Epithelial cell of prostate (primary cell): Measurements from ENCODE around the gene TMEM150A.
"Not testable (repeated sequence)": the region's sequence is repeated elsewhere in the genome, so short reads cannot be mapped to it uniquely, and the experiment has no call there.

Experiments
- DNase-seq: peaks from one replicate; pipeline ENCODE4 v3.0.0-alpha.2; 2011; ENCODE audit warnings: low read depth, low spot score
- H3K27ac ChIP-seq: fragments of 450-650 bp; 2 replicates; pipeline ENCODE4 v1.5.1; 2017; ENCODE audit warnings: mild to moderate bottlenecking

TMEM150A gene

GRCh38 chr2:85577386-85578242, 24.9 kb downstream of the TMEM150A start, which contains the start of gene VAMP8:
Gene VAMP8 (plus strand): TSS chr2:85577586. CDS start chr2:85577647, 61 bp downstream.
- H3K27ac ChIP-seq: peak within 1 kb of the TSS; percentile 83
- DNase-seq: no peak

- H3K27ac ChIP-seq: peak overlapping the region; percentile 83
- DNase-seq: no peak
These were observed 25.5 kb downstream of the TMEM150A start for GRCh38 chr2:85577063-85577385.

GRCh38 chr2:85575739-85576138, 26.8 kb downstream of the TMEM150A start:
- no peak overlapping the region for H3K27ac ChIP-seq
- no peak for DNase-seq

DNA sequence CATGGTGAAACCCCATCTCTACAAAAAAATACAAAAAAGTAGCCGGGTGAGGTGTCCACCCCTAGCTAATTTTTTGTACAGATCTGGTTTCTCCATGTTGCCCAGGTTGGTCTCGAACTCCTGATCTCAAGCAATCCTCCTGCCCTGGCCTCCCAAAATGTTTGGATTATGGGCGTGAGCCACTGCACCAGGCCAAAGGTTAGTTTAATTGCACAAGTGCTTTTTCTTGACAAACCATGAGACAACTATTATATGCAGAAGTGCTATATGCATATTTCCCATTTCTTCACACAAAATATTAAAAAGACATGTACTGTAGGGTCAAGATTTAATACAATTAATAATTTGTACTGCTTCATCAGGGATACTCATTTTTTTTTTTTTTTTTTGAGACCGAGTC, 36.2 kb downstream of the TMEM150A start:
- DNase-seq: no peak
- no peak overlapping the region for H3K27ac ChIP-seq

GRCh38 chr2:85564144-85564563, 38.3 kb downstream of the TMEM150A start:
- H3K27ac ChIP-seq: no peak overlapping the region
- no peak for DNase-seq

DNA sequence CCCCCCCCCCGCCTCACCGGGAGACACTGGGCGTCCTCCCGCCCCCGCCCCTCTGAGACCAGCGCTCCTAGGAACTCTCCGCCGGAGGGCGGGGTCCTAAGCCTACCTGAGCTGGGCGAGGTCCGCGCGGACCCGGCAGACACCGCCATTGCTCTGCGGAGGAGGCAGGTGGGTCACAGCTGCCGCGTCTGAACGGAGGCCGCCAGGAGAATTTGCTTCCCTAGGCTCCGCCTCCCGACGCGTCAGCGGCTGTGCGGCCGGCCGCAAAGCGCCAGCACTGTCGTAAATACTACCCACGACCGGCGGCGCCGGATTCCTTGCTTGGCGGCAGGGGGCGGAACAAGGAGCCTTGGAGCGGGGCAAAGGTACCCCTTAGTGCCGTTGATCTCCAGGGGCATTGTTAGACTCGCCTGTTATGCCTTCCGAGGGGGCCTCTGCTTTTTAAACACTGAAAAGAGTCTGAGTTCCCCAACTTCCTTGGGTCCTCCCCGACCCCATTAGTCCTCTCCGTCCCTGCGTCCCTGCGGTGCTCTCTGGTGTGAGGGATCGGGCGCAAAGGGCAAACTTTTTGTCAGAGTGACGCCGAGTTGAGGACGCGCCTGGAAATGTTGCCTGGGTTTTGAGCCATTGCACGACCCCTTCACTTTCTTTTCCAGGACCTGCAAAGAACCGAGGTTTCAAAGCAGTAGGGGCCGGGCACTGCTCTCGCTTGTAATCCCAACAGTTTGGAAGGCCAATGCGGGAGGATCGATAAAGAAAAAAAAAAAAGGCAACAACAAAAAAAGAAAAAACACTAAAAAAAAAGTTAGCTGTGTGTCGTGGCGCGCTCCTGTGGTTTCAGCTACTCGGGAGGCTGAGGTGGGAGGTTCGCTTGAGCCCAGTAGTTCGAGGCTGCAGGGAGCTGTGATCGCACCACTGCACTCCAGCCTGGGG, 41.0 kb downstream of the TMEM150A start, which contains the start of gene GGCX:
TSS of gene GGCX (minus strand) at position 214 of the 933 bp plus-strand sequence. CDS start at position 149, 65 bp downstream.
- DNase-seq: peak; percentile 69
- H3K27ac ChIP-seq: peak within 1 kb of the TSS; percentile 48

- no peak for DNase-seq
- peak overlapping the region; percentile 48 for H3K27ac ChIP-seq
These were observed 41.7 kb downstream of the TMEM150A start for GRCh38 chr2:85560812-85561279.

GRCh38 chr2:85560403-85560726, 42.1 kb downstream of the TMEM150A start:
- DNase-seq: not testable (repeated sequence)

GRCh38 chr2:85558160-85558559, 44.3 kb downstream of the TMEM150A start:
- H3K27ac ChIP-seq: no peak overlapping the region

More at GRCh38 chr2:85560403-85560726, 42.1 kb downstream of the TMEM150A start:
- not testable (repeated sequence) for H3K27ac ChIP-seq

DNA sequence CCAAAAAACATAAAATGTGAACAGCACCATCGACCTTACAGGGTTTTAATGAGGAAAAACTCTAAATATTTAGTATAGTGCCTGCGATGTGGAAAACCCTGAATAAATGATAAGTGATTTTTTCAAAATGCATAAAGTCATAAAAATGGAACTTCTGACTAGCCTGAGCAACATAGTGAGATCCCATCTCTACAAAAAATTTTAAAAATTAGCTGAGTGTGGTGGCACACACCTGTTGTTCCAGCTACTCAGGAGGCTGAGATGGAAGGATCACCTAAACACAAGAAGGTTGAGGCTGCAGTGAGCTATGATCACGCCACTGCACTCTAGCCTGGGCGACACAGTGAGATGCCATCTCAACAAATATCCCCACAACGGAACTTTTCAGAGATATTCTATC, 45.4 kb downstream of the TMEM150A start:
- DNase-seq: no peak
- H3K27ac ChIP-seq: no peak overlapping the region

More at GRCh38 chr2:85558160-85558559, 44.3 kb downstream of the TMEM150A start:
- no peak for DNase-seq

DNA sequence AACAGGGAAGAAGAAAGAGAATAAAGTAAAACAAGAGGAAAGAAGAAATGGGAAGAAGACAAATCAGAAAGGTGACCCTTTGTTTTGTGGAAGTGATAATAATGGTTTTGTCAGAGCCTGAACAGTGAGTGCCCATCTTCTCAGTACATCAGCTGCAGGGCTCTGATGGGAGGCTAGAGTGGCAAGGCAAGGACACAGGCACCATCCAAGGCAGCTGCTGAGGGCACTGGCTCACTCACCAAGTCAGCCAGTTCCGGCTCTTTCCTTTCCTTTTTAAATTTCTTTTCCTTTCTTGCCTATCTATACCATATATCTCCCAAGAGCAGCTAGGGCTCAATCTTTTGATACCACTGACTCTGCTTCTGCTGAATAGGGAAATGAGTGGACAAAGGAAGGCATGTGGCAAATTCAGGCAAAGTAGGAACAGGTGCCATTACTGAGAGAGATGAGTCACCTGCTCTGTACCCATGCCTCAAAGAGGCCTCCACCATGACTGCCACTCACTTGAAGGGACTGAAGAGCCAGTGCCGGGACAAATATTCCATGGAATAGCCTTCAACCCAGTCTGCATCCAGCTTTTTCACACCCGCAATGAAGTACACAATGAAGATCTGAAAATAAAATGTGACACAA, 47.4 kb downstream of the TMEM150A start:
- no peak for DNase-seq
- no peak overlapping the region for H3K27ac ChIP-seq

DNA sequence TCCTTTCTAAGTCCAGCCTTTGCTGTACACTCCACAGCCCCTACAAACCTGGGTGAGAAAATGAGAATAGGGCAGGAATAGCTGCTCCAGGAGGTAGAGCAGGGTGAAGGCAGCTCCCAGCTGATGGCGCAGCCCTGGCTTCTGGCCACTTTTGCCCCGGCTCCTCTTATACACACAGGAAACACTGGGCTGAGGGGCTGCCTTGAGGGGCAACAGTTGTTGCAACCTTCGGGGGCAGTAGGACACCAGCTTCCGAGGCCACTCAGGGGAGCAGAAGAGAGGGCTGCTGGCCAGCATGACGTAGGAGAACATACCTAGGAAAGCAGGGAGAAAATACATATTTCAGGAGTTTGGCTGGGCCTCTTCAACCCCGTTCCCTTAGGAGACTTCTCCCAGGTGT, 49.3 kb downstream of the TMEM150A start:
- no peak overlapping the region for H3K27ac ChIP-seq
- no peak for DNase-seq

GRCh38 chr2:85551698-85552678, 50.5 kb downstream of the TMEM150A start:
- no peak for DNase-seq
- no peak overlapping the region for H3K27ac ChIP-seq

GRCh38 chr2:85550486-85550885, 52.0 kb downstream of the TMEM150A start:
- H3K27ac ChIP-seq: peak overlapping the region; percentile 25
- DNase-seq: no peak

GRCh38 chr2:85549826-85550225, 52.7 kb downstream of the TMEM150A start:
- peak overlapping the region; percentile 25 for H3K27ac ChIP-seq
- DNase-seq: no peak

- H3K27ac ChIP-seq: no peak overlapping the region
- no peak for DNase-seq
These were observed 53.4 kb downstream of the TMEM150A start for GRCh38 chr2:85549095-85549494.

DNA sequence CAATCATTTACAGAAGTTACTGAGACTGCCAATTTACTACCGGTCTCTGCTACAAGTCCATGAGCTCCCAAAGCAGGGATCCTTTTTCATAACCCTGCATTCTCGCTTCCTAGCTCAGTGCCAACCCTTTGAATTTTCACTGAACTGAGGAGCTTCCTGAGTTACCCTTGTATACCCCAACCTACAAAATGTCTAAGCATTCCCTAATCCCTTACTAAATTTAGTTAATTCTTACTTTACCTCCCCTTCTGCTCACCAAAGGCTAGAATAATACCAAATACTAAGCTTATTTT, 53.9 kb downstream of the TMEM150A start:
- H3K27ac ChIP-seq: peak overlapping the region; percentile 90
- DNase-seq: no peak
